B cell (primary cell): Measurements from ENCODE around the gene QSOX2. TPM values are rescaled to one million over a fixed set of nuclear protein-coding genes. Genes with fewer than 3 reads are reported as not detected.
A peak's percentile ranks its signal among the peaks of the same experiment; 100 is the strongest.

ENCODE experiments used
- ATAC-seq: fragments of 200-7000 bp; cut with Tn5 transposase; one replicate; pipeline ENCODE4 v1.10.0; 2021; ENCODE audit warnings: low read depth, mild to moderate bottlenecking, moderate number of reproducible peaks, moderate library complexity
- CTCF ChIA-PET: fragments of 350-600 bp; sonication (Branson Sonifier 250); formaldehyde crosslinking; loops from one replicate; lab custom pipeline; 2021; ENCODE audit warnings: antibody characterized with exemption, inconsistent platforms; lab: Charles Lee
- POLR2A ChIA-PET: fragments of 350-600 bp; sonication (Branson Sonifier 250); formaldehyde crosslinking; loops from one replicate; lab custom pipeline; 2021; ENCODE audit warnings: antibody characterized with exemption; lab: Charles Lee
- DNase-seq: peaks from one replicate; pipeline ENCODE4 v3.0.0; 2013
- H2AFZ ChIP-seq: 2 replicates; pipeline ENCODE4 v1.6.1; 2012; ENCODE audit warnings: mild to moderate bottlenecking, low read depth, low read length; ENCODE audit not compliant: insufficient read depth, poor library complexity, severe bottlenecking
- H3K27ac ChIP-seq, 2 donors: 1 replicate in 1 of 2; 2 replicates in 1 of 2; pipeline ENCODE4 v1.5.1; 2012 to 2013; ENCODE audit warnings: low read length in 2 of 2, mild to moderate bottlenecking in 2 of 2, moderate library complexity in 1 of 2
- H3K27me3 ChIP-seq, 4 experiments: fragments of 200-600 bp in 1 of 4; sonication (generic) in 1 of 4; replicated peaks in 1 of 4; 1 replicate in 2 of 4; 2 replicates in 2 of 4; pipeline versions ENCODE4 v1.6.1 to v1.7.0; 2013 to 2016; ENCODE audit warnings: low read length in 3 of 4, mild to moderate bottlenecking in 2 of 4, mixed read lengths in 1 of 4, moderate library complexity in 1 of 4; ENCODE audit not compliant: insufficient read depth in 4 of 4, control insufficient read depth in 3 of 4; ENCODE audit errors: control extremely low read depth in 1 of 4
- H3K36me3 ChIP-seq, 2 experiments: replicated peaks in 1 of 2; 1 replicate in 1 of 2; 2 replicates in 1 of 2; pipeline versions ENCODE4 v1.6.1 to v1.7.1; 2013; ENCODE audit warnings: low read length in 1 of 2; ENCODE audit not compliant: insufficient read depth in 2 of 2, control insufficient read depth in 1 of 2; ENCODE audit errors: control extremely low read depth in 1 of 2, extremely low read depth in 1 of 2
- H3K4me1 ChIP-seq, 2 donors: fragments of 200-600 bp in 1 of 2; sonication (generic) in 1 of 2; 1 replicate in 1 of 2; 2 replicates in 1 of 2; pipeline versions ENCODE4 v1.5.1 to v1.6.1; 2013 to 2017; ENCODE audit warnings: low read length in 2 of 2; ENCODE audit not compliant: control insufficient read depth in 2 of 2, insufficient read depth in 2 of 2
- H3K4me2 ChIP-seq: replicated peaks from 2 replicates; pipeline ENCODE3; 2012; ENCODE audit warnings: mild to moderate bottlenecking, low read depth, low read length; ENCODE audit not compliant: poor library complexity, severe bottlenecking
- H3K4me3 ChIP-seq, 5 experiments: fragments of 200-600 bp in 1 of 5; sonication (generic) in 1 of 5; 1 replicate in 3 of 5; 2 replicates in 2 of 5; pipeline versions ENCODE4 v1.5.1 to v1.7.0; 2011 to 2016; ENCODE audit warnings: low read length in 4 of 5, mild to moderate bottlenecking in 4 of 5, low read depth in 2 of 5, control low read depth in 1 of 5, moderate library complexity in 1 of 5; ENCODE audit not compliant: insufficient read depth in 1 of 5; ENCODE audit errors: control extremely low read depth in 1 of 5, extremely low read depth in 1 of 5
- H3K79me2 ChIP-seq: fragments of 200-600 bp; sonication (generic); one replicate; pipeline ENCODE4 v1.6.0; 2016; ENCODE audit warnings: low read length; ENCODE audit not compliant: control insufficient read depth, insufficient read depth
- H3K9ac ChIP-seq: fragments of 200-600 bp; sonication (generic); 2 replicates; pipeline ENCODE4 v1.6.1; 2017; ENCODE audit warnings: mild to moderate bottlenecking, low read length, moderate library complexity
- H3K9me3 ChIP-seq, 3 donors: one replicate each; pipeline versions ENCODE4 v1.6.1 to v1.7.1; 2013; ENCODE audit warnings: low read length in 2 of 3; ENCODE audit not compliant: control insufficient read depth in 2 of 3, insufficient read depth in 1 of 3; ENCODE audit errors: control extremely low read depth in 1 of 3
- H4K20me1 ChIP-seq: 2 replicates; pipeline ENCODE4 v1.6.0; 2012; ENCODE audit warnings: mild to moderate bottlenecking, low read length; ENCODE audit not compliant: insufficient read depth, control insufficient read depth, poor library complexity, severe bottlenecking
- H3K27ac Mint-ChIP-seq: one replicate; pipeline ENCODE4 v1.8.0; 2021; ENCODE audit warnings: mixed read lengths
- H3K27me3 Mint-ChIP-seq: one replicate; pipeline ENCODE4 v1.8.0; 2021; ENCODE audit warnings: mixed read lengths
- H3K4me1 Mint-ChIP-seq: one replicate; pipeline ENCODE4 v1.8.0; 2021; ENCODE audit warnings: mixed read lengths
- H3K4me3 Mint-ChIP-seq: one replicate; pipeline ENCODE4 v1.8.0; 2021; ENCODE audit warnings: mixed read lengths
- H3K9me3 Mint-ChIP-seq: one replicate; pipeline ENCODE4 v1.8.0; 2022; ENCODE audit warnings: mixed read lengths; ENCODE audit not compliant: insufficient read depth
- EZH2 ChIP-seq: IDR thresholded peaks from 2 replicates; pipeline ENCODE4 v1.6.1; 2012; ENCODE audit warnings: borderline replicate concordance, low read depth, mild to moderate bottlenecking, moderate library complexity, low read length; ENCODE audit not compliant: insufficient read depth, poor library complexity, severe bottlenecking
- WGBS: methylation state at CpG from one replicate; pipeline ENCODE4 v1.1.5; 2013; ENCODE audit warnings: missing lambda C conversion rate; ENCODE audit not compliant: insufficient coverage; 5-methylcytosine and 5-hydroxymethylcytosine counted together
- intact Hi-C: fragments of 100-400 bp; cut with micrococcal nuclease; formaldehyde crosslinking; loops from one replicate; pipeline ENCODE4 v1.10.0; 2022
- polyA plus RNA-seq: library from polyadenylated mRNA; depleted of rRNA; stranded (reverse); fragments of >200 nt; gene quantifications from 2 replicates; pipeline ENCODE4 v1.2.3, GENCODE V29; 2012
- total RNA-seq, 2 donors: library from RNA; stranded (reverse); fragments of 120-200 nt in 1 of 2; gene quantifications; 1 replicate in 1 of 2; 2 replicates in 1 of 2; pipeline versions ENCODE4 v1.2.3 to v1.2.4, GENCODE V29; 2013 to 2022
- TF ChIP-seq, protein P1 (sequence below): fragments of 200-600 bp; IDR thresholded peaks from one replicate; pipeline ENCODE4 v1.8.0; 2022; ENCODE audit warnings: antibody characterized with exemption, mild to moderate bottlenecking

The QSOX2 gene
- total and polyA plus RNA-seq, 2 donors (not counting 1 experiment from before 2014, with no cell fraction given): 62.9 to 139 TPM

DNA sequence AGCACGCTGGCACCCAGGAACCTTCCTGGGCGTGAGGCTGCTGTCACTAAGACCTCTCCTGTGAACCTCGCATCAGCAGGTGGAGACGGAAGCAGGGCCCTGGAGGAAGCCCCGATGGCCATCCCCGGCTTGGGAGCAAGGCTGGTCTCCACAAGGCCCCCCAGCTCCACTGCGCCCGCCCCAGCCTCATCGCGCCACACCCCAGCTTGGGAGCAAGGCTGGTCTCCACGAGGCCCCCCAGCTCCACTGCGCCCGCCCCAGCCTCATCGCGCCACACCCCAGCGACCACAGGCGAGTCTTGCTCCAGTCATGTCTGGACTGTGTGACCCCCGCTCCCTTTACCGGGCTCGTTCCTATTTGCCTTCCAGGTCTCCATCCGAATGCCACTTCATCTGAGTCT is 11.0 kb downstream of the QSOX2 start:
- Mint-ChIP-seq H3K27ac (peak overlapping the region; percentile 61), H3K27me3 (no peaks in the 10 kb centered on the region), H3K4me3 (no peak overlapping the region), H3K4me1 (peaks cover 84% of the 10 kb centered on the region), H3K9me3 (no peaks in the 10 kb centered on the region)
- ATAC-seq (no peak), DNase-seq (no peak)
- H3K4me2 ChIP-seq: no peak overlapping the region
- peaks cover 43 to 78% of the 10 kb centered on the region in 2 donors for H3K4me1 ChIP-seq
- no peak overlapping the region for H3K4me3 ChIP-seq
- CTCF ChIA-PET: interaction anchor here (0.6 to 1.5 kb wide), 4 partner anchors 8 to 111 kb away, joined by 3 to 6 read pairs (median 4); no protein-coding TSS in a partner anchor
- TF ChIP-seq, protein P1, sequence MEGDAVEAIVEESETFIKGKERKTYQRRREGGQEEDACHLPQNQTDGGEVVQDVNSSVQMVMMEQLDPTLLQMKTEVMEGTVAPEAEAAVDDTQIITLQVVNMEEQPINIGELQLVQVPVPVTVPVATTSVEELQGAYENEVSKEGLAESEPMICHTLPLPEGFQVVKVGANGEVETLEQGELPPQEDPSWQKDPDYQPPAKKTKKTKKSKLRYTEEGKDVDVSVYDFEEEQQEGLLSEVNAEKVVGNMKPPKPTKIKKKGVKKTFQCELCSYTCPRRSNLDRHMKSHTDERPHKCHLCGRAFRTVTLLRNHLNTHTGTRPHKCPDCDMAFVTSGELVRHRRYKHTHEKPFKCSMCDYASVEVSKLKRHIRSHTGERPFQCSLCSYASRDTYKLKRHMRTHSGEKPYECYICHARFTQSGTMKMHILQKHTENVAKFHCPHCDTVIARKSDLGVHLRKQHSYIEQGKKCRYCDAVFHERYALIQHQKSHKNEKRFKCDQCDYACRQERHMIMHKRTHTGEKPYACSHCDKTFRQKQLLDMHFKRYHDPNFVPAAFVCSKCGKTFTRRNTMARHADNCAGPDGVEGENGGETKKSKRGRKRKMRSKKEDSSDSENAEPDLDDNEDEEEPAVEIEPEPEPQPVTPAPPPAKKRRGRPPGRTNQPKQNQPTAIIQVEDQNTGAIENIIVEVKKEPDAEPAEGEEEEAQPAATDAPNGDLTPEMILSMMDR: no peak
- TF ChIP-seq EZH2: no peak
- no peaks in the 10 kb centered on the region for H3K9me3 ChIP-seq
- no peak overlapping the region for H2AFZ ChIP-seq
- WGBS: 96% methylated on average over 21 of the region's 21 CpGs
- POLR2A ChIA-PET: interaction anchor here (0.6 to 2.9 kb wide), 2 partner anchors 9 to 239 kb away, joined by 3 to 18 read pairs; no protein-coding TSS in a partner anchor
- H4K20me1 ChIP-seq: peaks cover 100% of the 10 kb centered on the region
- no peaks in the 10 kb centered on the region for H3K27me3 ChIP-seq
- H3K36me3 ChIP-seq: peaks cover 0 to 58% of the 10 kb centered on the region in 2 experiments
- no peak overlapping the region for H3K9ac ChIP-seq
- intact Hi-C loops: no loop called here
- no peak overlapping the region for H3K27ac ChIP-seq
- peaks cover 100% of the 10 kb centered on the region for H3K79me2 ChIP-seq

DNA sequence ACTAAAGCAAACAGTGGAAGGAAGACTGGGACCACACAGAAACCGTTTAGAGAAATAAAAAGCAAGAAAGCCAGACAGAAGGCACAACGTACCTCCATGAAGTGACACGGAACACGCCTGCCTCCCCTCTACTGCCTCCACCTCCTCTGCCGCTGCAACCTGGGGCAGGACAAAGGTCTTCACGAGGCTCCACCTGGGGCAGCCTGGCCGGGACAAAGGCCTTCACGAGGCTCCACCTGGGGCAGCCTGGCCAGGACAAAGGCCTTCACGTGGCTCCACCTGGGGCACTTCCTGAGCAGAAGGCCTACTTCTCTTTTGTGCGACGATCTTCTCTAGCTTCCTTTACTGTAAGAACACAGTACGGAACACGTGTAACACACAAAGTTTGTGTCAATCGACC is 11.7 kb downstream of the QSOX2 start:
- intact Hi-C loops: no loop called here
- Histone ChIP-seq H3K4me3 (no peak overlapping the region), H2AFZ (no peak overlapping the region), H3K27ac (no peak overlapping the region), H3K9me3 (no peaks in the 10 kb centered on the region), H3K9ac (no peak overlapping the region), H3K4me1 (peaks cover 35 to 70% of the 10 kb centered on the region in 2 donors), H3K27me3 (no peaks in the 10 kb centered on the region), H3K79me2 (peaks cover 100% of the 10 kb centered on the region), H4K20me1 (peaks cover 99% of the 10 kb centered on the region), H3K4me2 (no peak overlapping the region), H3K36me3 (peaks cover 0 to 59% of the 10 kb centered on the region in 2 experiments)
- CTCF ChIA-PET: interaction anchor here (0.8 to 1.5 kb wide), 3 partner anchors 8 to 16 kb away, joined by 3 to 6 read pairs (median 4); no protein-coding TSS in a partner anchor
- peak overlapping the region; percentile 51 for H3K27ac Mint-ChIP-seq
- no peak for TF ChIP-seq EZH2
- TF ChIP-seq, protein P1: no peak
- DNase-seq (no peak), ATAC-seq (no peak)
- no peaks in the 10 kb centered on the region for H3K27me3 Mint-ChIP-seq
- peaks cover 80% of the 10 kb centered on the region for H3K4me1 Mint-ChIP-seq
- POLR2A ChIA-PET: interaction anchor here (2.9 kb wide), 1 partner anchor 8 kb away, joined by 18 read pairs; no protein-coding TSS in a partner anchor
- 65% methylated on average over 14 of the region's 14 CpGs for WGBS
- peak overlapping the region; percentile 6 for H3K4me3 Mint-ChIP-seq
- H3K9me3 Mint-ChIP-seq: no peaks in the 10 kb centered on the region
